SU-DHL-6 (cell line): ENCODE measurements around the gene NQO2.

ENCODE experiments used
- H2AFZ ChIP-seq: fragments of 200-600 bp; sonication (generic); 2 replicates; pipeline ENCODE4 v1.6.1; 2014; ENCODE audit warnings: low read depth, mild to moderate bottlenecking, moderate library complexity, mixed read lengths, antibody characterized with exemption, low read length; ENCODE audit not compliant: severe bottlenecking
- H3F3A ChIP-seq: fragments of 200-600 bp; shearing (Covaris generic); 2 replicates; pipeline ENCODE4 v1.6.0; 2016; ENCODE audit warnings: antibody characterized with exemption, mild to moderate bottlenecking; ENCODE audit not compliant: insufficient read depth
- H3K27ac ChIP-seq: fragments of 200-600 bp; sonication (generic); 2 replicates; pipeline ENCODE4 v1.5.1; 2016; ENCODE audit warnings: low read depth, mild to moderate bottlenecking, low read length, moderate library complexity, mixed read lengths
- H3K27me3 ChIP-seq: fragments of 200-600 bp; sonication (generic), shearing (Covaris generic); 2 replicates; pipeline ENCODE4 v1.6.0; 2014; ENCODE audit warnings: mild to moderate bottlenecking, low read length
- H3K36me3 ChIP-seq: fragments of 200-600 bp; sonication (generic); 2 replicates; pipeline ENCODE4 v1.6.1; 2014; ENCODE audit warnings: mild to moderate bottlenecking, low read length, mixed read lengths
- H3K4me2 ChIP-seq: fragments of 300-600, 200-600 bp; shearing (Covaris generic), sonication (generic); 2 replicates; pipeline ENCODE4 v1.6.0; 2014; ENCODE audit warnings: low read length, low read depth, mild to moderate bottlenecking; ENCODE audit not compliant: poor library complexity, severe bottlenecking
- H3K4me3 ChIP-seq: fragments of 200-600 bp; sonication (generic); 2 replicates; pipeline ENCODE4 v1.5.1; 2014; ENCODE audit warnings: antibody characterized with exemption, low read length, mild to moderate bottlenecking, mixed read lengths; ENCODE audit not compliant: insufficient read depth, poor library complexity, severe bottlenecking
- H3K79me2 ChIP-seq: fragments of 200-600 bp; sonication (generic); 2 replicates; pipeline ENCODE4 v1.6.1; 2014; ENCODE audit warnings: mild to moderate bottlenecking, low read length, moderate library complexity; ENCODE audit not compliant: insufficient read depth
- H3K9ac ChIP-seq: fragments of 200-600 bp; sonication (generic); 2 replicates; pipeline ENCODE4 v1.7.0; 2014; ENCODE audit warnings: mild to moderate bottlenecking, low read length
- H3K9me2 ChIP-seq: fragments of 200-600 bp; sonication (generic); replicated peaks from 2 replicates; pipeline ENCODE4 v1.6.1; 2014; ENCODE audit warnings: low read length; ENCODE audit not compliant: insufficient read depth
- H3K9me3 ChIP-seq: fragments of 200-600 bp; sonication (generic); 2 replicates; pipeline ENCODE4 v1.6.1; 2014; ENCODE audit warnings: low read length, mixed read lengths; ENCODE audit not compliant: insufficient read depth
- H4K20me1 ChIP-seq: fragments of 200-600 bp; sonication (generic); 2 replicates; pipeline ENCODE4 v1.6.1; 2014; ENCODE audit warnings: low read depth, mild to moderate bottlenecking, antibody characterized with exemption, low read length, moderate library complexity, mixed read lengths
- EZH2phosphoT487 ChIP-seq: fragments of 200-600 bp; sonication (generic), shearing (Covaris generic); conservative IDR thresholded peaks from 2 replicates; pipeline ENCODE4 v1.6.1; 2018; ENCODE audit warnings: mild to moderate bottlenecking, antibody characterized with exemption, low read length, moderate library complexity, mixed read lengths
- TF ChIP-seq, protein P1 (sequence below): fragments of 200-600 bp; sonication (generic); IDR thresholded peaks from one replicate; pipeline ENCODE4 v1.5.1; 2017; ENCODE audit warnings: antibody characterized with exemption, mild to moderate bottlenecking, low read length, moderate library complexity; ENCODE audit not compliant: insufficient read depth, poor library complexity, severe bottlenecking

NQO2 gene

DNA sequence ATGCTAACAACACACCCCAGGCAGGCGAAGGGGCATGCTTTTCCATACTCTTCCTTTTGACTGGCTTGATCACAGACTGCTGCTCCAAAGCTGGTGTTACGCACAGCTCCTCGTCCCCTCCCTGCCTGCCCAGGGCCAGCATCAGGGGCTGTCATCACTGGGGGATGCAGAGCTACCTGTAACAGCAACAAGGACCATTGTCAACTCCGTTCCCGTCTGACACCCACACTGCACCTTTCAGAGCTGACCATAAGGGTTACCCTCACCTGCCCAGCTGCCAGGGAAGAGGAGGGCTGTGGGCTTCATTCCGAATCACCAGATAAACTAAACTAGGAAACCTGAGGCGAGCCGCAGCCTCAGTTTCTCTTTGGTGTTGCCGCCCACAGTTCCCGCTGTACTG lies 15.4 kb downstream of the NQO2 start:
- H4K20me1 ChIP-seq: no peaks in the 10 kb centered on the region
- no peak overlapping the region for H2AFZ ChIP-seq
- H3K27me3 ChIP-seq: no peaks in the 10 kb centered on the region
- no peak overlapping the region for H3K4me2 ChIP-seq
- peaks cover 8% of the 10 kb centered on the region; the same call in 1 of the 2 replicates for H3K79me2 ChIP-seq
- TF ChIP-seq, protein P1, sequence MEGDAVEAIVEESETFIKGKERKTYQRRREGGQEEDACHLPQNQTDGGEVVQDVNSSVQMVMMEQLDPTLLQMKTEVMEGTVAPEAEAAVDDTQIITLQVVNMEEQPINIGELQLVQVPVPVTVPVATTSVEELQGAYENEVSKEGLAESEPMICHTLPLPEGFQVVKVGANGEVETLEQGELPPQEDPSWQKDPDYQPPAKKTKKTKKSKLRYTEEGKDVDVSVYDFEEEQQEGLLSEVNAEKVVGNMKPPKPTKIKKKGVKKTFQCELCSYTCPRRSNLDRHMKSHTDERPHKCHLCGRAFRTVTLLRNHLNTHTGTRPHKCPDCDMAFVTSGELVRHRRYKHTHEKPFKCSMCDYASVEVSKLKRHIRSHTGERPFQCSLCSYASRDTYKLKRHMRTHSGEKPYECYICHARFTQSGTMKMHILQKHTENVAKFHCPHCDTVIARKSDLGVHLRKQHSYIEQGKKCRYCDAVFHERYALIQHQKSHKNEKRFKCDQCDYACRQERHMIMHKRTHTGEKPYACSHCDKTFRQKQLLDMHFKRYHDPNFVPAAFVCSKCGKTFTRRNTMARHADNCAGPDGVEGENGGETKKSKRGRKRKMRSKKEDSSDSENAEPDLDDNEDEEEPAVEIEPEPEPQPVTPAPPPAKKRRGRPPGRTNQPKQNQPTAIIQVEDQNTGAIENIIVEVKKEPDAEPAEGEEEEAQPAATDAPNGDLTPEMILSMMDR: no peak
- no peak for TF ChIP-seq EZH2phosphoT487
- peaks cover 23% of the 10 kb centered on the region for H3K36me3 ChIP-seq
- H3K4me3 ChIP-seq: no peak overlapping the region
- H3K9me2 ChIP-seq: no peaks in the 10 kb centered on the region
- H3K9me3 ChIP-seq: peaks cover 17% of the 10 kb centered on the region; the same call in 1 of the 2 replicates
- peaks cover 22% of the 10 kb centered on the region for H3F3A ChIP-seq
- no peak overlapping the region for H3K9ac ChIP-seq
- H3K27ac ChIP-seq: no peak overlapping the region

DNA sequence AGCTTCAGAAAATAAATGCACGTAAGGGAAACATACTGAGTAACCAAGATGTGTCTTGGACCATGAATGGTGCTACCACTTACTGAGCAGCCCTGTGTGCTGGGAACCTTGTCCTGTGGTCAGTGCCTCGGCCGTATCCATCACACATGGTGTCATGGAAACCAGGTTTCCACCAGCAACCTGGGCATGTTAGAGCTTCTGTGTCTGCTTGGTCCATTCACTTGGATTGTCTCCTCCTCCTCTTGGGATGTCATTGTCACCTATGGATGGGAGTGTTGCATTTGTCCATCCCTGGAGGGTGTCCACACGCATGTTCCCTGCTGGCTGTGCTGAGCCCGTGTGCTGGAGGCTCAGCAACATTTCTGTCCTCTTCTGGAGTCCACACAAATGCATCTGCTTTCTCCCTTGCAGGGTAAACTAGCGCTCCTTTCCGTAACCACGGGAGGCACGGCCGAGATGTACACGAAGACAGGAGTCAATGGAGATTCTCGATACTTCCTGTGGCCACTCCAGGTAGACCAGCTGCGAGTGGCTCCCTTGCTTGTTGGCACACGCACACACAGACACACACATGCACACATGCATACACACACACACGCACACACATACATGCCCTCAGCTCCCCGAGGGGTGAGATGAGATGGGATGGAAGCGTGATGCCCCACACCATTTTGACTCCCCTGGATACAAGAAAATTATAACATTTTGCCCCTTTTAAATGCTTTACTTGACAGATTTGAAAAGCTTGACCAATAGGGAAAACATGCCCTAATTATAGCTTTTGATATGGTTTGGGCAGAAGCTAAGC lies 17.0 kb downstream of the NQO2 start:
- H3K27ac ChIP-seq: no peak overlapping the region
- H3K27me3 ChIP-seq: no peaks in the 10 kb centered on the region
- TF ChIP-seq EZH2phosphoT487: no peak
- TF ChIP-seq, protein P1: no peak
- H3K4me3 ChIP-seq: no peak overlapping the region
- peaks cover 34% of the 10 kb centered on the region for H3F3A ChIP-seq
- H4K20me1 ChIP-seq: no peaks in the 10 kb centered on the region
- no peak overlapping the region for H2AFZ ChIP-seq
- peaks cover 3% of the 10 kb centered on the region; the same call in 1 of the 2 replicates for H3K9me3 ChIP-seq
- peaks cover 14% of the 10 kb centered on the region for H3K36me3 ChIP-seq
- peaks cover 18% of the 10 kb centered on the region for H3K79me2 ChIP-seq
- H3K4me2 ChIP-seq: no peak overlapping the region
- no peak overlapping the region for H3K9ac ChIP-seq
- H3K9me2 ChIP-seq: no peaks in the 10 kb centered on the region

DNA sequence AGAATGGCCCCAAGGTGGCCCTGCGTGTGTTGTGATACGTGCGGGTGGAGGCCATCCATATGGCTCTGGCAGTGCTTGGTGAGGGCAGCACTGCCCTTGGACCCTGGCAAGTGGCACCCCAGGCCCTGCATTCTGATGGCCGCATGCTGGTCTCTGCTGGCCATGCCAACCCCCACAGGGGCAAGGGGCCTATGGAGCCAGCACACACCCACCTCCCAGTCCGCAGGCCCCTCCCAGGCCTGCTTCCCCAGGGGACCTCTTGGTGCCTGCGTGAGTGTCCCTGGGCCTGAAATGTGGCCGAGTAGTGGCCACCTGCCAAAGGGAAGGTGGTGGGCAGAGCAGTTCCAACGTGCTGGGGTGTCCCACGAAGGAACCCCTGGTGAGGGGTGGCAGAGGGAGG lies 17.6 kb downstream of the NQO2 start:
- Histone ChIP-seq H3F3A (peaks cover 34% of the 10 kb centered on the region), H2AFZ (no peak overlapping the region), H3K27ac (no peak overlapping the region), H3K9me3 (no peaks in the 10 kb centered on the region), H4K20me1 (no peaks in the 10 kb centered on the region), H3K9me2 (no peaks in the 10 kb centered on the region), H3K79me2 (peaks cover 24% of the 10 kb centered on the region), H3K9ac (no peak overlapping the region), H3K4me3 (no peak overlapping the region), H3K27me3 (no peaks in the 10 kb centered on the region), H3K4me2 (no peak overlapping the region), H3K36me3 (peaks cover 10% of the 10 kb centered on the region; the same call in 1 of the 2 replicates)
- TF ChIP-seq, protein P1: no peak
- no peak for TF ChIP-seq EZH2phosphoT487
